Inferior parietal cortex (tissue), 1 donor: ENCODE measurements around the gene RPL10A.
"Not testable (repeated sequence)": the region's sequence is repeated elsewhere in the genome, so short reads cannot be mapped to it uniquely, and the experiment has no call there.

Experiments used
- DNase-seq: peaks from one replicate; pipeline ENCODE4 v3.0.0-alpha.2; 2016; ENCODE audit errors: extremely low spot score

RPL10A gene

GRCh38 chr6:35511562-35511941 is 43.4 kb downstream of the RPL10A start:
- no peak for DNase-seq

- no peak for DNase-seq
These were observed 43.8 kb downstream of the RPL10A start for GRCh38 chr6:35512006-35512405.

- no peak for DNase-seq
These were observed 44.5 kb downstream of the RPL10A start, which contains the start of gene TULP1 for GRCh38 chr6:35512740-35513139. Gene TULP1, minus strand, starts transcription at chr6:35512896. Its CDS starts 38 bp downstream, at chr6:35512858.

GRCh38 chr6:35514587-35514986 is 46.4 kb downstream of the RPL10A start:
- DNase-seq = no peak

- DNase-seq = not testable (repeated sequence)
These were observed 47.7 kb downstream of the RPL10A start for GRCh38 chr6:35515939-35516338.

GRCh38 chr6:35516712-35517111 is 48.5 kb downstream of the RPL10A start:
- DNase-seq = no peak

- not testable (repeated sequence) for DNase-seq
These were observed 49.8 kb downstream of the RPL10A start for GRCh38 chr6:35517978-35518377.

GRCh38 chr6:35518566-35519312 is 50.5 kb downstream of the RPL10A start:
- DNase-seq = no peak

- DNase-seq = no peak
These were observed 51.3 kb downstream of the RPL10A start for GRCh38 chr6:35519313-35520015.
